HCT116 (cell line): ENCODE results near the gene FGD3. TPM values are rescaled to one million over a fixed set of nuclear protein-coding genes. Genes with fewer than 3 reads are reported as not detected.

Experiments
- ATAC-seq: fragments of 200-7000 bp; cut with Tn5 transposase; 2 replicates; pipeline ENCODE4 v1.9.1; 2020; ENCODE audit warnings: mild to moderate bottlenecking, moderate library complexity
- BruUV-seq: library from RNA; stranded (reverse); fragments of 400-500 nt; replicated peaks from 2 replicates; lab custom pipeline; 2021; lab: Mats Ljungman, UMichigan
- CTCF ChIA-PET: fragments of 300-600 bp; sonication (Branson Sonifier 250); formaldehyde crosslinking; loops from one replicate; lab custom pipeline; 2021; ENCODE audit warnings: antibody characterized with exemption; lab: Charles Lee
- POLR2A ChIA-PET: fragments of 300-600, 350-600 bp; sonication (Branson Sonifier 250); formaldehyde crosslinking; loops from one replicate; lab custom pipeline; 2021; ENCODE audit warnings: antibody characterized with exemption; lab: Charles Lee
- RAD21 ChIA-PET, 2 experiments: fragments of 300-600 bp; sonication (Branson Sonifier 250); formaldehyde crosslinking; loops; one replicate each; lab custom pipeline; 2023; ENCODE audit warnings: low total read pairs in 2 of 2; ENCODE audit not compliant: uncharacterized antibody in 2 of 2, unreplicated experiment in 2 of 2, low non-redundant PET in 1 of 2; lab: Charles Lee
- DNase-seq: peaks from one replicate; pipeline ENCODE4 v3.0.0-alpha.2; 2010; ENCODE audit warnings: low read depth, low spot score
- H2AFZ ChIP-seq: fragments of 200-600 bp; shearing (Covaris generic), sonication (generic); 2 replicates; pipeline ENCODE4 v1.6.1; 2017; ENCODE audit warnings: low read depth, mixed run types, mixed read lengths, antibody characterized with exemption, low read length; ENCODE audit not compliant: poor library complexity, severe bottlenecking
- H3K27ac ChIP-seq: 2 replicates; pipeline ENCODE4 v1.5.1; 2012; ENCODE audit warnings: low read depth, low read length
- H3K27me3 ChIP-seq: fragments of 200-600 bp; sonication (generic); 2 replicates; pipeline ENCODE4 v1.6.1; 2016; ENCODE audit warnings: mixed run types, low read length, mixed read lengths; ENCODE audit not compliant: insufficient read depth
- H3K36me3 ChIP-seq, 2 experiments: fragments of 200-500 bp in 1 of 2; fragments of 200-600 bp in 1 of 2; sonication (Bioruptor generic) in 1 of 2; sonication (generic) in 1 of 2; 2 replicates each; pipeline versions ENCODE4 v1.5.1 to v1.6.1; 2014 to 2016; ENCODE audit warnings: low read length in 2 of 2, inconsistent platforms in 1 of 2, mixed read lengths in 1 of 2, mixed run types in 1 of 2; ENCODE audit not compliant: insufficient read depth in 2 of 2, control insufficient read depth in 1 of 2
- H3K4me1 ChIP-seq, 2 experiments: fragments of 200-600 bp in 1 of 2; sonication (generic) in 1 of 2; 2 replicates each; pipeline versions ENCODE4 v1.5.1 to v1.6.1; 2012 to 2017; ENCODE audit warnings: low read length in 2 of 2, inconsistent platforms in 1 of 2, mild to moderate bottlenecking in 1 of 2, mixed read lengths in 1 of 2, mixed run types in 1 of 2, moderate library complexity in 1 of 2; ENCODE audit not compliant: insufficient read depth in 2 of 2, control insufficient read depth in 1 of 2
- H3K4me2 ChIP-seq: fragments of 200-600 bp; sonication (generic); 2 replicates; pipeline ENCODE4 v1.6.1; 2017; ENCODE audit warnings: mixed run types, low read length, mixed read lengths
- H3K4me3 ChIP-seq, 2 experiments: fragments of 200-600 bp in 1 of 2; sonication (generic) in 1 of 2; replicated peaks in 1 of 2; 2 replicates each; pipeline ENCODE4 v1.5.1; 2011 to 2016; ENCODE audit warnings: low read length in 2 of 2, control low read depth in 1 of 2, low read depth in 1 of 2, mild to moderate bottlenecking in 1 of 2, mixed read lengths in 1 of 2, mixed run types in 1 of 2
- H3K79me2 ChIP-seq: fragments of 200-600 bp; sonication (generic); 2 replicates; pipeline ENCODE4 v1.6.1; 2017; ENCODE audit warnings: mild to moderate bottlenecking, mixed run types, low read length, moderate library complexity, mixed read lengths; ENCODE audit not compliant: insufficient read depth
- H3K9ac ChIP-seq: fragments of 200-600 bp; sonication (generic); 2 replicates; pipeline ENCODE4 v1.6.1; 2016; ENCODE audit warnings: low read length, mixed read lengths
- H3K9me2 ChIP-seq: fragments of 200-600 bp; sonication (generic), shearing (Covaris generic); 2 replicates; pipeline ENCODE4 v1.6.1; 2017; ENCODE audit warnings: mixed run types, mild to moderate bottlenecking, moderate library complexity; ENCODE audit not compliant: insufficient read depth
- H3K9me3 ChIP-seq, 2 experiments: fragments of 200-500 bp in 1 of 2; fragments of 200-600 bp in 1 of 2; sonication (Bioruptor generic) in 1 of 2; sonication (generic) in 1 of 2; 2 replicates each; pipeline ENCODE4 v1.6.1; 2014 to 2017; ENCODE audit warnings: low read length in 2 of 2, mixed read lengths in 2 of 2, inconsistent platforms in 1 of 2, low read depth in 1 of 2, mild to moderate bottlenecking in 1 of 2, mixed run types in 1 of 2, moderate library complexity in 1 of 2; ENCODE audit not compliant: control insufficient read depth in 1 of 2, insufficient read depth in 1 of 2
- H4K20me1 ChIP-seq: fragments of 200-600 bp; sonication (generic), shearing (Covaris generic); 2 replicates; pipeline ENCODE4 v1.6.1; 2017; ENCODE audit warnings: mixed run types, mild to moderate bottlenecking, moderate library complexity; ENCODE audit not compliant: insufficient read depth
- ATF3 ChIP-seq: IDR thresholded peaks from 2 replicates; pipeline ENCODE4 v1.6.1; 2012
- CBX3 ChIP-seq: IDR thresholded peaks from 2 replicates; pipeline ENCODE4 v1.6.1; 2012; ENCODE audit warnings: low read depth
- CEBPB ChIP-seq: IDR thresholded peaks from 2 replicates; pipeline ENCODE4 v1.6.1; 2012; ENCODE audit warnings: low read depth
- CTCF ChIP-seq, 3 experiments: fragments of 200-600 bp in 1 of 3; sonication (generic) in 1 of 3; IDR thresholded peaks in 2 of 3; conservative IDR thresholded peaks in 1 of 3; 2 replicates each; pipeline ENCODE4 v1.5.1; 2012 to 2017; ENCODE audit warnings: low read depth in 2 of 3, low read length in 2 of 3, antibody characterized with exemption in 1 of 3, borderline replicate concordance in 1 of 3, control low read depth in 1 of 3, mild to moderate bottlenecking in 1 of 3, mixed read lengths in 1 of 3, mixed run types in 1 of 3, moderate library complexity in 1 of 3; ENCODE audit not compliant: insufficient read depth in 1 of 3
- EGR1 ChIP-seq: IDR thresholded peaks from 2 replicates; pipeline ENCODE4 v1.6.1; 2012; ENCODE audit warnings: low read depth
- ELF1 ChIP-seq: IDR thresholded peaks from 2 replicates; pipeline ENCODE4 v1.6.1; 2012; ENCODE audit warnings: low read depth, borderline replicate concordance
- EZH2 ChIP-seq: fragments of 200-600 bp; sonication (generic); IDR thresholded peaks from 2 replicates; pipeline ENCODE4 v1.6.1; 2017; ENCODE audit warnings: antibody characterized with exemption, mixed run types
- FOSL1 ChIP-seq: IDR thresholded peaks from 2 replicates; pipeline ENCODE4 v1.6.1; 2012; ENCODE audit warnings: low read depth
- JUND ChIP-seq: IDR thresholded peaks from 2 replicates; pipeline ENCODE4 v1.6.1; 2012
- POLR2A ChIP-seq: IDR thresholded peaks from 2 replicates; pipeline ENCODE4 v1.7.0; 2011; ENCODE audit warnings: borderline replicate concordance; ENCODE audit not compliant: insufficient read depth, insufficient read length; ENCODE audit errors: extremely low read depth
- POLR2AphosphoS5 ChIP-seq: IDR thresholded peaks from 2 replicates; pipeline ENCODE4 v1.6.1; 2011; ENCODE audit warnings: mild to moderate bottlenecking, low read depth, low read length, moderate library complexity
- SIN3A ChIP-seq: IDR thresholded peaks from 2 replicates; pipeline ENCODE4 v1.6.1; 2012; ENCODE audit warnings: low read depth
- SP1 ChIP-seq: IDR thresholded peaks from 2 replicates; pipeline ENCODE4 v1.6.1; 2012; ENCODE audit warnings: low read depth
- SRF ChIP-seq: IDR thresholded peaks from 2 replicates; pipeline ENCODE4 v1.6.1; 2012; ENCODE audit warnings: low read depth
- TCF7L2 ChIP-seq: IDR thresholded peaks from 2 replicates; pipeline ENCODE4 v1.7.0; 2011; ENCODE audit warnings: borderline replicate concordance, inconsistent platforms; ENCODE audit not compliant: insufficient read depth, insufficient read length; ENCODE audit errors: extremely low read depth
- YY1 ChIP-seq: IDR thresholded peaks from 2 replicates; pipeline ENCODE4 v1.6.1; 2011; ENCODE audit warnings: low read length, low read depth, moderate library complexity, mild to moderate bottlenecking; ENCODE audit not compliant: insufficient replicate concordance; ENCODE audit errors: extremely low read depth
- ZFX ChIP-seq: fragments of 450-650 bp; IDR thresholded peaks from 2 replicates; pipeline ENCODE4 v1.6.1; 2017
- ZNF274 ChIP-seq: fragments of 200-500 bp; sonication (Bioruptor generic); IDR thresholded peaks from 2 replicates; pipeline ENCODE4 v1.6.1; 2014; ENCODE audit warnings: mild to moderate bottlenecking, low read depth, low read length, inconsistent platforms
- intact Hi-C: fragments of 100-400 bp; cut with micrococcal nuclease; formaldehyde crosslinking; loops from 2 replicates; pipeline ENCODE4 v1.10.0; 2022
- total RNA-seq: library from RNA; stranded (reverse); gene quantifications from one replicate; pipeline ENCODE4 v1.2.1, GENCODE V29; 2021; ENCODE audit not compliant: unreplicated experiment

FGD3 gene
- total RNA-seq, 1 experiment from 2014 or later = 3.3 TPM

GRCh38 chr9:93009337-93010015 is 62.2 kb downstream of the FGD3 start:
- Histone ChIP-seq H3K27me3 (no peaks in the 10 kb centered on the region), H4K20me1 (no peaks in the 10 kb centered on the region), H3K36me3 (no peaks in the 10 kb centered on the region), H2AFZ (no peak overlapping the region), H3K4me3 (no peak overlapping the region), H3K9ac (no peak overlapping the region), H3K4me2 (no peak overlapping the region), H3K27ac (no peak overlapping the region), H3K9me2 (no peaks in the 10 kb centered on the region), H3K79me2 (no peaks in the 10 kb centered on the region), H3K4me1 (peaks cover 1 to 6% of the 10 kb centered on the region in 2 experiments; a peak in 3 of 4 replicates), H3K9me3 (no peaks in the 10 kb centered on the region)
- TF ChIP-seq CEBPB (no peak), JUND (no peak), FOSL1 (no peak), EGR1 (no peak), ELF1 (no peak), SIN3A (no peak), ATF3 (no peak), ZNF274 (no peak), SP1 (no peak), TCF7L2 (no peak), CBX3 (no peak)
- POLR2A ChIA-PET = no interaction called here
- CTCF ChIA-PET = no interaction called here
- ATAC-seq = no peak
- DNase-seq = no peak
- RAD21 ChIA-PET = no interaction called here
- no TSS peak for BruUV-seq
- intact Hi-C loops = loop anchor here (10.0 kb wide), 1 partner anchor 555 kb away; no protein-coding TSS in a partner anchor

- DNase-seq = no peak
- intact Hi-C loops = no loop called here
- Histone ChIP-seq H3K4me1 (peaks cover 0 to 3% of the 10 kb centered on the region in 2 experiments; a peak in 1 of 4 replicates), H4K20me1 (no peaks in the 10 kb centered on the region), H3K79me2 (no peaks in the 10 kb centered on the region), H3K27ac (no peak overlapping the region), H3K27me3 (no peaks in the 10 kb centered on the region), H3K4me2 (no peak overlapping the region), H3K36me3 (no peaks in the 10 kb centered on the region), H3K9me2 (no peaks in the 10 kb centered on the region), H3K4me3 (no peak overlapping the region), H3K9ac (no peak overlapping the region), H2AFZ (no peak overlapping the region), H3K9me3 (no peaks in the 10 kb centered on the region)
- ChIA-PET CTCF (no interaction called here), POLR2A (no interaction called here), RAD21 (no interaction called here)
- no TSS peak for BruUV-seq
- ATAC-seq = no peak
- no peak for TF ChIP-seq EGR1
- no peak for TF ChIP-seq SRF
- no peak for TF ChIP-seq SIN3A
- TF ChIP-seq EZH2 = no peak
- TF ChIP-seq CBX3 = no peak
- no peak for TF ChIP-seq ATF3
- TF ChIP-seq CEBPB = no peak
- TF ChIP-seq SP1 = no peak
- no peak for TF ChIP-seq CTCF (IDR thresholded peaks at IDR 0.05 in 2 of 3, conservative IDR thresholded peaks at IDR 0.05 in 1 of 3; ENCODE audit: borderline replicate concordance in 1 of 3, insufficient read depth in 1 of 3, low read depth in 2 of 3, low read length in 2 of 3)
- no peak for TF ChIP-seq YY1
- TF ChIP-seq POLR2A = no peak
- no peak for TF ChIP-seq FOSL1
- TF ChIP-seq ZFX = no peak
- no peak for TF ChIP-seq TCF7L2
- TF ChIP-seq POLR2AphosphoS5 = no peak
- no peak for TF ChIP-seq ZNF274
- no peak for TF ChIP-seq ELF1
Measured at GRCh38 chr9:93010056-93010455, 62.7 kb downstream of the FGD3 start.
